OCI-LY3 (cell line): Measurements from ENCODE around the gene LHFPL2.

Experiments
- EZH2phosphoT487 ChIP-seq: fragments of 200-600 bp; shearing (Covaris generic); IDR thresholded peaks from 2 replicates; pipeline ENCODE4 v1.6.1; 2018; ENCODE audit warnings: antibody characterized with exemption, mixed run types, low read depth
- TF ChIP-seq, protein P1 (sequence below): fragments of 200-600, 300-600 bp; sonication (generic); IDR thresholded peaks from 2 replicates; pipeline ENCODE4 v1.5.1; 2014; ENCODE audit warnings: antibody characterized with exemption, low read length, low read depth

DNA sequence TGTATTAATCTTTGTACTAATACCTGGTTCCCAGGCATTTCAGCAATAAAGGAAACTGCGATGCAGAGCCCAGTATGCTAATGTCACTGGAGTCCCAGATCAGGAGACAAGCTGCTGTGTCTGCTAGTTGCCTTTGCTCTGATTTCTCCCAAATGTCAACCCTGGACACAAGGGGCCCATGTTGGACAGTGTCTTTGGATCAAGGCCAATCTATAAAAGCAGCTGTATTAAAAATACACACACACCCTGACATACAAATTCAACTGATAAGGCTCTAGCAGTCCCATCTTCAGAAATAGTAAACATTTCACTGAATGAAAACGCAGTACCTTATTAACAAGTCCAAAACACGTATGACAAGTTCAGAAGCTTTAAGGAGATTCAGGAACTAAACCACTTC, 18.9 kb downstream of the LHFPL2 start:
- TF ChIP-seq, protein P1, sequence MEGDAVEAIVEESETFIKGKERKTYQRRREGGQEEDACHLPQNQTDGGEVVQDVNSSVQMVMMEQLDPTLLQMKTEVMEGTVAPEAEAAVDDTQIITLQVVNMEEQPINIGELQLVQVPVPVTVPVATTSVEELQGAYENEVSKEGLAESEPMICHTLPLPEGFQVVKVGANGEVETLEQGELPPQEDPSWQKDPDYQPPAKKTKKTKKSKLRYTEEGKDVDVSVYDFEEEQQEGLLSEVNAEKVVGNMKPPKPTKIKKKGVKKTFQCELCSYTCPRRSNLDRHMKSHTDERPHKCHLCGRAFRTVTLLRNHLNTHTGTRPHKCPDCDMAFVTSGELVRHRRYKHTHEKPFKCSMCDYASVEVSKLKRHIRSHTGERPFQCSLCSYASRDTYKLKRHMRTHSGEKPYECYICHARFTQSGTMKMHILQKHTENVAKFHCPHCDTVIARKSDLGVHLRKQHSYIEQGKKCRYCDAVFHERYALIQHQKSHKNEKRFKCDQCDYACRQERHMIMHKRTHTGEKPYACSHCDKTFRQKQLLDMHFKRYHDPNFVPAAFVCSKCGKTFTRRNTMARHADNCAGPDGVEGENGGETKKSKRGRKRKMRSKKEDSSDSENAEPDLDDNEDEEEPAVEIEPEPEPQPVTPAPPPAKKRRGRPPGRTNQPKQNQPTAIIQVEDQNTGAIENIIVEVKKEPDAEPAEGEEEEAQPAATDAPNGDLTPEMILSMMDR = no peak
- TF ChIP-seq EZH2phosphoT487 = no peak
